ENCODE results near the gene ABCA7.

The ABCA7 gene

GRCh38 chr19:1040476-1041271 lies 767 bp downstream of the ABCA7 start:
- peak; percentile 97 for DNase-seq (ENCODE audit: low read depth, low spot score)

- DNase-seq (ENCODE audit: low read depth, low spot score): no peak
Observed at GRCh38 chr19:1041272-1041834, 1.4 kb downstream of the ABCA7 start.

GRCh38 chr19:1041835-1042685 lies 2.2 kb downstream of the ABCA7 start:
- no peak for DNase-seq (ENCODE audit: low read depth, low spot score)

- DNase-seq (ENCODE audit: low read depth, low spot score): peak; percentile 60
Observed at GRCh38 chr19:1042689-1043511, 3.0 kb downstream of the ABCA7 start.

- DNase-seq (ENCODE audit: low read depth, low spot score): no peak
Observed at GRCh38 chr19:1045247-1045603, 5.3 kb downstream of the ABCA7 start.

- DNase-seq (ENCODE audit: low read depth, low spot score): no peak
Observed at GRCh38 chr19:1046117-1046626, 6.3 kb downstream of the ABCA7 start.

GRCh38 chr19:1046836-1047695 lies 7.2 kb downstream of the ABCA7 start:
- DNase-seq (ENCODE audit: low read depth, low spot score): no peak

GRCh38 chr19:1047696-1048147 lies 7.8 kb downstream of the ABCA7 start:
- DNase-seq (ENCODE audit: low read depth, low spot score): no peak

GRCh38 chr19:1049106-1049505 lies 9.2 kb downstream of the ABCA7 start:
- DNase-seq (ENCODE audit: low read depth, low spot score): no peak

- no peak for DNase-seq (ENCODE audit: low read depth, low spot score)
Observed at GRCh38 chr19:1049800-1050199, 9.9 kb downstream of the ABCA7 start.

GRCh38 chr19:1050989-1051788 lies 11.3 kb downstream of the ABCA7 start:
- DNase-seq (ENCODE audit: low read depth, low spot score): no peak

- no peak for DNase-seq (ENCODE audit: low read depth, low spot score)
Observed at GRCh38 chr19:1051791-1052190, 11.9 kb downstream of the ABCA7 start.

GRCh38 chr19:1052349-1052975 lies 12.6 kb downstream of the ABCA7 start:
- DNase-seq (ENCODE audit: low read depth, low spot score): no peak

GRCh38 chr19:1053176-1054101 lies 13.5 kb downstream of the ABCA7 start:
- no peak for DNase-seq (ENCODE audit: low read depth, low spot score)

- DNase-seq (ENCODE audit: low read depth, low spot score): no peak
Observed at GRCh38 chr19:1054102-1055027, 14.5 kb downstream of the ABCA7 start.

GRCh38 chr19:1055028-1055425 lies 15.1 kb downstream of the ABCA7 start:
- no peak for DNase-seq (ENCODE audit: low read depth, low spot score)
